Lower leg skin (tissue), 3 donors: ENCODE measurements around the gene ASTN1.

Experiments
- POLR2A ChIP-seq, 2 donors: fragments of 450-650 bp; IDR thresholded peaks; one replicate each; pipeline ENCODE4 v1.6.1; 2016 to 2017; ENCODE audit warnings: antibody characterized with exemption in 2 of 2, mild to moderate bottlenecking in 1 of 2, moderate library complexity in 1 of 2
- TF ChIP-seq, protein P1 (sequence below), 3 donors: fragments of 450-650 bp; IDR thresholded peaks; one replicate each; pipeline ENCODE4 v1.5.1; 2016; ENCODE audit warnings: antibody characterized with exemption in 3 of 3, mild to moderate bottlenecking in 3 of 3, moderate library complexity in 2 of 3

DNA sequence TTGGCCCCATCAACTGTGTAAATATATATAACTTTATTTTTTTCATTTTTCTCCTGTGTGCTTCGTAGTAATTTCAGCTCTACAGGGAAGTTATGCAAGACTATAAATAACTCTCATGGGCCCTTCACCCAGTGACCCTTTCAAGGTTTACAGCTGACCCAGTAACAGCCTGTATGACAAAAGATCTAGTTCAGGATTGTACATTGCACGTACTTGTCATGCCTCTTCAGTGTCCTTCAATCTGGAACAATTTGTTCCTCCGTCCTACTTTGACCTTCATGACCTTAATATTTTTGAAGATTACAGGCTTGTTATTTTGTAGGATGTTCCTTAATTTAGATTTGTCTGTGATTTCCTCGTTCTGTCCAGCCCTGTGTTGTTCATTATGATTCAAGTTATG, 46.7 kb upstream of the ASTN1 start:
- TF ChIP-seq, protein P1, sequence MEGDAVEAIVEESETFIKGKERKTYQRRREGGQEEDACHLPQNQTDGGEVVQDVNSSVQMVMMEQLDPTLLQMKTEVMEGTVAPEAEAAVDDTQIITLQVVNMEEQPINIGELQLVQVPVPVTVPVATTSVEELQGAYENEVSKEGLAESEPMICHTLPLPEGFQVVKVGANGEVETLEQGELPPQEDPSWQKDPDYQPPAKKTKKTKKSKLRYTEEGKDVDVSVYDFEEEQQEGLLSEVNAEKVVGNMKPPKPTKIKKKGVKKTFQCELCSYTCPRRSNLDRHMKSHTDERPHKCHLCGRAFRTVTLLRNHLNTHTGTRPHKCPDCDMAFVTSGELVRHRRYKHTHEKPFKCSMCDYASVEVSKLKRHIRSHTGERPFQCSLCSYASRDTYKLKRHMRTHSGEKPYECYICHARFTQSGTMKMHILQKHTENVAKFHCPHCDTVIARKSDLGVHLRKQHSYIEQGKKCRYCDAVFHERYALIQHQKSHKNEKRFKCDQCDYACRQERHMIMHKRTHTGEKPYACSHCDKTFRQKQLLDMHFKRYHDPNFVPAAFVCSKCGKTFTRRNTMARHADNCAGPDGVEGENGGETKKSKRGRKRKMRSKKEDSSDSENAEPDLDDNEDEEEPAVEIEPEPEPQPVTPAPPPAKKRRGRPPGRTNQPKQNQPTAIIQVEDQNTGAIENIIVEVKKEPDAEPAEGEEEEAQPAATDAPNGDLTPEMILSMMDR (IDR thresholded peaks at IDR 0.05) = no peak
- no peak for TF ChIP-seq POLR2A (IDR thresholded peaks at IDR 0.05)
